ENCODE measurements around the gene DNAL1. TPM values are rescaled to one million over a fixed set of nuclear protein-coding genes. Genes with fewer than 3 reads are reported as not detected.
A peak's percentile ranks its signal among the peaks of the same experiment; 100 is the strongest.

The DNAL1 gene
- total and polyA plus RNA-seq, 2 of the 13 experiments (the other 11 are each of a cell fraction or from before 2014, with no cell fraction given), result 1.4 to 13.3 TPM

- TF ChIP-seq NFAT5 (CRISPR knock-in tag; IDR thresholded peaks at IDR 0.05) (no peak), KMT2B (CRISPR knock-in tag; IDR thresholded peaks at IDR 0.05) (no peak), ZNF414 (CRISPR knock-in tag; IDR thresholded peaks at IDR 0.05) (no peak)
Observed at GRCh38 chr14:73739174-73739898, 94.5 kb downstream of the DNAL1 start (continued).

GRCh38 chr14:73739899-73740617 is 95.3 kb downstream of the DNAL1 start:
- Histone ChIP-seq H3K27me3 (ENCODE audit: control insufficient read depth in 1 of 2, insufficient read depth in 2 of 2, low read length in 2 of 2) (no peaks in the 10 kb centered on the region), H3K4me2 (ENCODE audit: low read depth, low read length) (no peak overlapping the region), H4K20me1 (ENCODE audit: insufficient read depth, low read length) (peaks cover 45% of the 10 kb centered on the region), H2AFZ (ENCODE audit: low read length) (no peak overlapping the region), H3K9ac (ENCODE audit: insufficient read depth, low read depth, low read length) (no peak overlapping the region), H3K9me3 (ENCODE audit: low read length) (no peaks in the 10 kb centered on the region), H3K36me3 (replicated peaks in 1 of 2; ENCODE audit: control insufficient read depth in 1 of 2, insufficient read depth in 2 of 2, low read length in 2 of 2) (peaks cover 11 to 26% of the 10 kb centered on the region in 2 experiments), H3K27ac (ENCODE audit: extremely low read length, insufficient read depth, low read length) (peak overlapping the region; percentile 61), H3K4me1 (ENCODE audit: insufficient read depth, low read length) (peaks cover 56% of the 10 kb centered on the region), H3K79me2 (ENCODE audit: insufficient read depth, low read length) (peaks cover 57% of the 10 kb centered on the region), H3K4me3 (replicated peaks in 1 of 3; ENCODE audit: insufficient read depth in 1 of 3, low read depth in 2 of 3, low read length in 3 of 3) (no peak overlapping the region)
- no peak for DNase-seq (ENCODE audit: low spot score)
- WGBS (ENCODE audit: low lambda C conversion rate), result 100% methylated on average over 6 of the region's 12 CpGs
- BruUV-seq (replicated peaks), result no TSS peak
- ChIA-PET CTCF (ENCODE audit: low intra/inter-chr PET ratio, low total read pairs) (no interaction called here), POLR2A (interaction anchor here (1.0 to 3.9 kb wide), 7 partner anchors 8 to 112 kb away, joined by 3 to 26 read pairs (median 6); partner anchors contain the start of gene PTGR2)
- intact Hi-C loops (cut with micrococcal nuclease; ENCODE audit: unreplicated experiment) (no loop called here), in situ Hi-C loops (cut with HindIII; ENCODE audit: extremely low pct_ligation_motif_present, low pct_unique_long_range_greater_than_20kb) (loop anchor here (25.0 kb wide), 1 partner anchor 297 kb away; no protein-coding TSS in a partner anchor)
- TF ChIP-seq BORCS8-MEF2B (CRISPR knock-in tag; IDR thresholded peaks at IDR 0.05) (0 out of 2 replicates have a peak, but pooled peaks have one; percentile 33), TFDP1 (CRISPR knock-in tag; IDR thresholded peaks at IDR 0.05; ENCODE audit: borderline replicate concordance) (no peak)
- no peak for ATAC-seq
- FAIRE-seq, result no peak

Data from HepG2 (cell line).